ENCODE results near the gene TNFRSF12A. TPM values are rescaled to one million over a fixed set of nuclear protein-coding genes. Genes with fewer than 3 reads are reported as not detected.

TNFRSF12A gene
- total and polyA plus RNA-seq, 2 of the 4 experiments (the other 2 are of a cell fraction), result 103 to 304 TPM

DNA sequence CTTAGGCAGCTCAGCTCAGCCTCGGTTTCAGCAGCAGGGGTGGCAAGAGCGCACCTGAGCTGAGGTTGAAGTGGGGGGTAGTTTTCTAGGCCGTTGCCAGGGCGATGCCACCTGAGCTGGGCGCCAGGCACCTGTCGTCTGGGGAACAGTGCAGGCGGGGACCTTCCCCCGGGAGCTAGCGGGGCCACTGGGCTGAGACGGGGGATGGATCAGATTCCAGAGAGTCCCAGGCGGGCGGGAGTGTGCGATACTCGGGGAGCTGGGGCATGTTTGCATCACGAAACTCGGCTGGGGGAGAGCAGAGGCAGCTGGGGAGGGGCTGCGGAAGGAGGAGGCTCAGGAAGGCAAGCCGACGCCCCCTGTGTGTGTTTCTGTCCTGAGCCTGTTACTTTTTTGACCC, 7.9 kb upstream of the TNFRSF12A start:
- dilution Hi-C loops (cut with HindIII; ENCODE audit: low sequenced_read_pairs, unreplicated experiment), result no loop called here
- POLR2A ChIA-PET (ENCODE audit: unreplicated experiment), result interaction anchor here (1.4 kb wide), 1 partner anchor 11 kb away, joined by 3 read pairs; no protein-coding TSS in a partner anchor
- CTCF ChIA-PET, result interaction anchor here (0.6 kb wide), 2 partner anchors 8 to 29 kb away, joined by 3 to 5 read pairs; no protein-coding TSS in a partner anchor

More for the DNA sequence above, 7.9 kb upstream of the TNFRSF12A start:
- 30% methylated on average over 9 of the region's 19 CpGs; no CpG with 5 or more reads in 1 of the 2 experiments for WGBS, 2 experiments (ENCODE audit: extremely low coverage in 2 of 2, insufficient read length in 1 of 2)
- Histone ChIP-seq H4K5ac (ENCODE audit: low read depth, low read length) (no peak overlapping the region), H3K9me3 (ENCODE audit: control insufficient read depth, insufficient read depth, low read length) (no peaks in the 10 kb centered on the region), H2AK9ac (replicated peaks; ENCODE audit: low read depth, low read length, poor library complexity) (no peak overlapping the region), H3K27me3 (ENCODE audit: control insufficient read depth, insufficient read depth, low read length) (peaks cover 45% of the 10 kb centered on the region), H2BK120ac (ENCODE audit: low read depth, low read length) (no peak overlapping the region), H3K9ac (ENCODE audit: low read depth, low read length) (no peak overlapping the region), H2BK5ac (ENCODE audit: low read depth, low read length, poor library complexity, severe bottlenecking) (no peak overlapping the region), H2AK5ac (ENCODE audit: low read depth, low read length) (no peak overlapping the region), H2BK20ac (ENCODE audit: low read depth, low read length) (no peak overlapping the region), H4K91ac (ENCODE audit: insufficient read depth, low read depth, low read length) (no peak overlapping the region), H3K23ac (ENCODE audit: low read depth, low read length) (no peak overlapping the region), H4K8ac (ENCODE audit: low read depth in 2 of 2, low read length in 2 of 2) (no peak overlapping the region), H3K4me1 (ENCODE audit: control insufficient read depth, insufficient read depth, low read length) (peaks cover 3% of the 10 kb centered on the region; the same call in 1 of the 2 replicates), H3K56ac (ENCODE audit: extremely low read depth, insufficient read depth, low read length) (no peak overlapping the region), H3K4ac (ENCODE audit: low read depth, low read length) (no peak overlapping the region), H4K20me1 (ENCODE audit: insufficient read depth, low read length) (peaks cover 4% of the 10 kb centered on the region; the same call in 1 of the 2 replicates), H3K27ac (ENCODE audit: insufficient read depth, low read length) (no peak overlapping the region), H3K14ac (replicated peaks; ENCODE audit: low read depth, low read length) (no peak overlapping the region), H3K4me3 (ENCODE audit: insufficient read depth, low read depth, low read length) (no peak overlapping the region), H3K9me1 (ENCODE audit: insufficient read depth, low read length) (no peaks in the 10 kb centered on the region), H3K4me2 (ENCODE audit: low read depth, low read length) (no peak overlapping the region), H3K36me3 (ENCODE audit: control insufficient read depth, insufficient read depth, low read length) (no peaks in the 10 kb centered on the region), H3K79me1 (ENCODE audit: low read depth in 1 of 2, low read length in 2 of 2) (no peaks in the 10 kb centered on the region), H3K18ac (ENCODE audit: low read depth, low read length) (no peak overlapping the region), H2BK15ac (ENCODE audit: low read depth, low read length) (no peak overlapping the region), H2AFZ (replicated peaks; ENCODE audit: low read length, poor library complexity) (peak overlapping the region; percentile 28)
- DNase-seq (no peak), ATAC-seq (ENCODE audit: low read depth) (no peak)
- in situ Hi-C loops (cut with MboI; ENCODE audit: low sequenced_read_pairs) (no loop called here), intact Hi-C loops (cut with micrococcal nuclease) (no loop called here)
- TF ChIP-seq, protein P1, sequence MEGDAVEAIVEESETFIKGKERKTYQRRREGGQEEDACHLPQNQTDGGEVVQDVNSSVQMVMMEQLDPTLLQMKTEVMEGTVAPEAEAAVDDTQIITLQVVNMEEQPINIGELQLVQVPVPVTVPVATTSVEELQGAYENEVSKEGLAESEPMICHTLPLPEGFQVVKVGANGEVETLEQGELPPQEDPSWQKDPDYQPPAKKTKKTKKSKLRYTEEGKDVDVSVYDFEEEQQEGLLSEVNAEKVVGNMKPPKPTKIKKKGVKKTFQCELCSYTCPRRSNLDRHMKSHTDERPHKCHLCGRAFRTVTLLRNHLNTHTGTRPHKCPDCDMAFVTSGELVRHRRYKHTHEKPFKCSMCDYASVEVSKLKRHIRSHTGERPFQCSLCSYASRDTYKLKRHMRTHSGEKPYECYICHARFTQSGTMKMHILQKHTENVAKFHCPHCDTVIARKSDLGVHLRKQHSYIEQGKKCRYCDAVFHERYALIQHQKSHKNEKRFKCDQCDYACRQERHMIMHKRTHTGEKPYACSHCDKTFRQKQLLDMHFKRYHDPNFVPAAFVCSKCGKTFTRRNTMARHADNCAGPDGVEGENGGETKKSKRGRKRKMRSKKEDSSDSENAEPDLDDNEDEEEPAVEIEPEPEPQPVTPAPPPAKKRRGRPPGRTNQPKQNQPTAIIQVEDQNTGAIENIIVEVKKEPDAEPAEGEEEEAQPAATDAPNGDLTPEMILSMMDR (conservative IDR thresholded peaks at IDR 0.05; ENCODE audit: low read depth, low read length), result no peak
- TF ChIP-seq MXI1 (IDR thresholded peaks at IDR 0.05; ENCODE audit: borderline replicate concordance, low read depth, low read length), result no peak
- TF ChIP-seq RCOR1 (IDR thresholded peaks at IDR 0.05; ENCODE audit: insufficient replicate concordance, low read length), result no peak
- no peak for TF ChIP-seq CEBPB (IDR thresholded peaks at IDR 0.05; ENCODE audit: low read depth, low read length)
- TF ChIP-seq NFE2L2 (IDR thresholded peaks at IDR 0.05; ENCODE audit: low read depth, low read length), result no peak
- TF ChIP-seq POLR2A (IDR thresholded peaks at IDR 0.05; ENCODE audit: low read depth, low read length), result no peak
- no peak for TF ChIP-seq MAZ (IDR thresholded peaks at IDR 0.05; ENCODE audit: borderline replicate concordance, low read depth, low read length)
- no peak for TF ChIP-seq FOS (IDR thresholded peaks at IDR 0.05; ENCODE audit: low read depth, low read length)
- no peak for TF ChIP-seq RAD21 (IDR thresholded peaks at IDR 0.05; ENCODE audit: low read length)
- TF ChIP-seq CHD1 (IDR thresholded peaks at IDR 0.05; ENCODE audit: low read depth, low read length), result no peak
- TF ChIP-seq MAFK (IDR thresholded peaks at IDR 0.05; ENCODE audit: low read depth, low read length), result no peak
- TF ChIP-seq, protein P2, sequence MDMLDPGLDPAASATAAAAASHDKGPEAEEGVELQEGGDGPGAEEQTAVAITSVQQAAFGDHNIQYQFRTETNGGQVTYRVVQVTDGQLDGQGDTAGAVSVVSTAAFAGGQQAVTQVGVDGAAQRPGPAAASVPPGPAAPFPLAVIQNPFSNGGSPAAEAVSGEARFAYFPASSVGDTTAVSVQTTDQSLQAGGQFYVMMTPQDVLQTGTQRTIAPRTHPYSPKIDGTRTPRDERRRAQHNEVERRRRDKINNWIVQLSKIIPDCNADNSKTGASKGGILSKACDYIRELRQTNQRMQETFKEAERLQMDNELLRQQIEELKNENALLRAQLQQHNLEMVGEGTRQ (IDR thresholded peaks at IDR 0.05; ENCODE audit: low read depth, low read length), result no peak
- TF ChIP-seq SMC3 (IDR thresholded peaks at IDR 0.05; ENCODE audit: low read depth, low read length), result no peak
- BruUV-seq (replicated peaks), result no TSS peak

All from IMR-90 (cell line).